Left lung (tissue), 10 donors: ENCODE measurements around the gene CEP63. TPM values are rescaled to one million over a fixed set of nuclear protein-coding genes. Genes with fewer than 3 reads are reported as not detected.

ENCODE experiments used
- ATAC-seq: fragments of 200-7000 bp; cut with Tn5 transposase; one replicate; pipeline ENCODE4 v1.9.1; 2020; ENCODE audit warnings: moderate library complexity
- DNase-seq, 4 donors: peaks; one replicate each; pipeline ENCODE4 v3.0.0-alpha.2; 2013 to 2020
- H3K27ac ChIP-seq, 2 donors: fragments of 200-600 bp; sonication (generic) in 1 of 2; one replicate each; pipeline versions ENCODE4 v1.5.0 to v1.8.0; 2020 to 2021
- H3K27me3 ChIP-seq, 2 donors: fragments of 200-600 bp; sonication (generic) in 1 of 2; one replicate each; pipeline versions ENCODE4 v1.5.0 to v1.8.0; 2020 to 2021
- H3K36me3 ChIP-seq, 2 donors: fragments of 200-600 bp; sonication (generic) in 1 of 2; one replicate each; pipeline versions ENCODE4 v1.5.0 to v1.8.0; 2020 to 2021
- H3K4me1 ChIP-seq, 2 donors: fragments of 200-600 bp; one replicate each; pipeline ENCODE4 v1.8.0; 2021
- H3K4me3 ChIP-seq, 2 donors: fragments of 200-600 bp; sonication (generic) in 1 of 2; one replicate each; pipeline versions ENCODE4 v1.5.0 to v1.8.0; 2020 to 2021; ENCODE audit warnings: mild to moderate bottlenecking in 1 of 2
- H3K9me3 ChIP-seq, 2 donors: fragments of 200-600 bp; sonication (generic) in 1 of 2; one replicate each; pipeline versions ENCODE4 v1.5.0 to v1.8.0; 2020 to 2021
- CTCF ChIP-seq, 2 donors: fragments of 200-600 bp; sonication (generic) in 1 of 2; IDR thresholded peaks; one replicate each; pipeline versions ENCODE4 v1.5.0 to v1.8.0; 2021; ENCODE audit warnings: antibody characterized with exemption in 2 of 2
- intact Hi-C, 2 donors: fragments of 100-400 bp; cut with DNase I; formaldehyde crosslinking; loops; one replicate each; pipeline versions ENCODE4 v1.11.2 to v1.14.2; 2022
- polyA plus RNA-seq, 6 donors: library from polyadenylated mRNA; unstranded; fragments of 120-200 nt; gene quantifications; one replicate each; pipeline ENCODE4 v1.2.1, GENCODE V29; 2013; ENCODE audit not compliant: insufficient read length in 6 of 6
- total RNA-seq, 2 donors: library from RNA; stranded (reverse); fragmentation: NEBNext Ultra II Directional; extraction: Animal tissue kit (Norgen Biotek cat#: 25700); gene quantifications; one replicate each; pipeline ENCODE4 v1.2.1, GENCODE V29; 2021
- donor health status: DM: no; HTN: yes; CAD: no.
- donor health status: DM: no; HTN: no; CAD: no.

The CEP63 gene
- total and polyA plus RNA-seq, 8 donors: 16.1 to 40.4 (median 32.7) TPM

GRCh38 chr3:134449277-134449676 is 36.6 kb upstream of the CEP63 start:
- peak in 1 of 2 donors; percentile 20 for TF ChIP-seq CTCF (IDR thresholded peaks at IDR 0.05)
- ATAC-seq (peak; percentile 67), DNase-seq (peak in 1 of 4 donors; percentile 41)
- intact Hi-C loops: no loop called here
- Histone ChIP-seq H3K4me1 (peaks cover 0 to 11% of the 10 kb centered on the region in 2 donors), H3K4me3 (no peak overlapping the region), H3K9me3 (no peaks in the 10 kb centered on the region), H3K36me3 (no peaks in the 10 kb centered on the region), H3K27ac (no peak overlapping the region), H3K27me3 (no peaks in the 10 kb centered on the region)

GRCh38 chr3:134449951-134450350 is 35.9 kb upstream of the CEP63 start:
- Histone ChIP-seq H3K27ac (no peak overlapping the region), H3K36me3 (no peaks in the 10 kb centered on the region), H3K27me3 (no peaks in the 10 kb centered on the region), H3K4me1 (peaks cover 0 to 11% of the 10 kb centered on the region in 2 donors), H3K4me3 (no peak overlapping the region), H3K9me3 (no peaks in the 10 kb centered on the region)
- intact Hi-C loops: no loop called here
- ATAC-seq: peak; percentile 24
- no peak for TF ChIP-seq CTCF (IDR thresholded peaks at IDR 0.05)
- DNase-seq: no peak

GRCh38 chr3:134453631-134454030 is 32.2 kb upstream of the CEP63 start:
- Histone ChIP-seq H3K27ac (no peak overlapping the region), H3K4me3 (no peak overlapping the region), H3K9me3 (no peaks in the 10 kb centered on the region), H3K36me3 (no peaks in the 10 kb centered on the region), H3K27me3 (no peaks in the 10 kb centered on the region), H3K4me1 (no peaks in the 10 kb centered on the region)
- intact Hi-C loops: no loop called here
- DNase-seq (no peak), ATAC-seq (no peak)
- no peak for TF ChIP-seq CTCF (IDR thresholded peaks at IDR 0.05)

GRCh38 chr3:134457376-134458074 is 28.3 kb upstream of the CEP63 start:
- Histone ChIP-seq H3K4me3 (no peak overlapping the region), H3K4me1 (peaks cover 6 to 8% of the 10 kb centered on the region in 2 donors), H3K27me3 (no peaks in the 10 kb centered on the region), H3K9me3 (no peaks in the 10 kb centered on the region), H3K27ac (no peak overlapping the region), H3K36me3 (no peaks in the 10 kb centered on the region)
- DNase-seq (no peak), ATAC-seq (no peak)
- no peak for TF ChIP-seq CTCF (IDR thresholded peaks at IDR 0.05)
- intact Hi-C loops: no loop called here

GRCh38 chr3:134458406-134458945 is 27.4 kb upstream of the CEP63 start:
- ATAC-seq: no peak
- no peak overlapping the region for H3K27ac ChIP-seq
- peaks cover 6 to 8% of the 10 kb centered on the region in 2 donors for H3K4me1 ChIP-seq
- intact Hi-C loops: no loop called here
- TF ChIP-seq CTCF (IDR thresholded peaks at IDR 0.05): no peak
- no peak for DNase-seq
- no peaks in the 10 kb centered on the region for H3K36me3 ChIP-seq
- H3K9me3 ChIP-seq: no peaks in the 10 kb centered on the region
- no peaks in the 10 kb centered on the region for H3K27me3 ChIP-seq
- no peak overlapping the region for H3K4me3 ChIP-seq
